Gastrocnemius medialis (tissue), 4 donors: ENCODE results near the gene EFCC1.

Experiments
- POLR2A ChIP-seq, 2 donors: fragments of 450-650 bp; IDR thresholded peaks; one replicate each; pipeline ENCODE4 v1.6.1; 2017; ENCODE audit warnings: antibody characterized with exemption in 2 of 2, mild to moderate bottlenecking in 2 of 2, moderate library complexity in 2 of 2
- TF ChIP-seq, protein P1 (sequence below), 5 experiments: fragments of 450-650 bp in 3 of 5; fragments of 200-600 bp in 2 of 5; sonication (generic) in 2 of 5; IDR thresholded peaks in 4 of 5; conservative IDR thresholded peaks in 1 of 5; 1 replicate in 4 of 5; 2 replicates in 1 of 5; pipeline ENCODE4 v1.5.1; 2016 to 2019; ENCODE audit warnings: antibody characterized with exemption in 5 of 5, mild to moderate bottlenecking in 3 of 5, moderate library complexity in 3 of 5

GRCh38 chr3:129030611-129031010 is 29.5 kb downstream of the EFCC1 start:
- TF ChIP-seq, protein P1, sequence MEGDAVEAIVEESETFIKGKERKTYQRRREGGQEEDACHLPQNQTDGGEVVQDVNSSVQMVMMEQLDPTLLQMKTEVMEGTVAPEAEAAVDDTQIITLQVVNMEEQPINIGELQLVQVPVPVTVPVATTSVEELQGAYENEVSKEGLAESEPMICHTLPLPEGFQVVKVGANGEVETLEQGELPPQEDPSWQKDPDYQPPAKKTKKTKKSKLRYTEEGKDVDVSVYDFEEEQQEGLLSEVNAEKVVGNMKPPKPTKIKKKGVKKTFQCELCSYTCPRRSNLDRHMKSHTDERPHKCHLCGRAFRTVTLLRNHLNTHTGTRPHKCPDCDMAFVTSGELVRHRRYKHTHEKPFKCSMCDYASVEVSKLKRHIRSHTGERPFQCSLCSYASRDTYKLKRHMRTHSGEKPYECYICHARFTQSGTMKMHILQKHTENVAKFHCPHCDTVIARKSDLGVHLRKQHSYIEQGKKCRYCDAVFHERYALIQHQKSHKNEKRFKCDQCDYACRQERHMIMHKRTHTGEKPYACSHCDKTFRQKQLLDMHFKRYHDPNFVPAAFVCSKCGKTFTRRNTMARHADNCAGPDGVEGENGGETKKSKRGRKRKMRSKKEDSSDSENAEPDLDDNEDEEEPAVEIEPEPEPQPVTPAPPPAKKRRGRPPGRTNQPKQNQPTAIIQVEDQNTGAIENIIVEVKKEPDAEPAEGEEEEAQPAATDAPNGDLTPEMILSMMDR (IDR thresholded peaks at IDR 0.05 in 4 of 5, conservative IDR thresholded peaks at IDR 0.05 in 1 of 5): no peak
- no peak for TF ChIP-seq POLR2A (IDR thresholded peaks at IDR 0.05)
